HL-60 (cell line): ENCODE data around the gene AGMO.

ENCODE experiments used
- DNase-seq, 2 experiments: peaks; one replicate each; pipeline ENCODE4 v3.0.0-alpha.2; 2010 to 2020; ENCODE audit warnings: low read depth in 1 of 2, low spot score in 1 of 2
- H3K27ac ChIP-seq: fragments of 250-450 bp; sonication (Bioruptor Pico); replicated peaks from 2 replicates; pipeline ENCODE4 v1.5.1; 2020; ENCODE audit warnings: mild to moderate bottlenecking, moderate library complexity
- H3K27me3 ChIP-seq: fragments of 250-450 bp; sonication (Bioruptor Pico); 2 replicates; pipeline ENCODE4 v1.5.1; 2021; ENCODE audit warnings: mild to moderate bottlenecking, moderate library complexity; ENCODE audit not compliant: insufficient read depth, poor library complexity, severe bottlenecking
- H3K4me3 ChIP-seq: replicated peaks from 2 replicates; pipeline ENCODE4 v1.5.1; 2011; ENCODE audit warnings: mild to moderate bottlenecking, control low read depth, low read length; ENCODE audit not compliant: insufficient read depth
- GABPA ChIP-seq: IDR thresholded peaks from 2 replicates; pipeline ENCODE4 v1.6.1; 2012; ENCODE audit warnings: low read depth
- POLR2AphosphoS5 ChIP-seq: IDR thresholded peaks from 2 replicates; pipeline ENCODE4 v1.6.1; 2012; ENCODE audit warnings: low read depth
- SPI1 ChIP-seq: IDR thresholded peaks from 2 replicates; pipeline ENCODE4 v1.6.1; 2012; ENCODE audit warnings: low read depth, mild to moderate bottlenecking, borderline replicate concordance
- TF ChIP-seq, protein P1 (sequence below): IDR thresholded peaks from 2 replicates; pipeline ENCODE4 v1.6.1; 2012; ENCODE audit warnings: low read depth; ENCODE audit not compliant: insufficient replicate concordance
- TF ChIP-seq, protein P2 (sequence below): IDR thresholded peaks from one replicate; pipeline ENCODE4 v1.5.1; 2011; ENCODE audit warnings: low read length, control low read depth, inconsistent platforms; ENCODE audit not compliant: insufficient read depth

The AGMO gene

DNA sequence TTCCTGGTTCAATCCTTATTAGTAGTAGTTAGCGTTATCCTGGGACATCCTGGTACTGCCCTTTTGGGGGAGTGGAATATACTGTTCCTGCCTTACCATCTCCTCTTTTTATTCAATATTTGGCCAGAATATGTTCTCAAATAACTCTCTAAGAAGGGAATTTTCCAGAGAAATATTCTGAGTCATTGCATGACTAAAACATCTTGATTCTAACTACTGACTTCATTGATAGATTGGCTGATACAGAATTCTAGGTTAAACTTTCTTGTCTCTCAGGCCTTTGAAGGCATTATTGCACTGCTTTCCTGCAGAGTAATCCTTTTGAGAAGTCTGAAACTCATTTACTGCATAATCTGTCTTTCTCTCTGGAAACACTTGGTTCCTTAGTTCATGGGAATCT, 383.8 kb downstream of the AGMO start:
- no peak for DNase-seq
- H3K4me3 ChIP-seq = no peak overlapping the region

DNA sequence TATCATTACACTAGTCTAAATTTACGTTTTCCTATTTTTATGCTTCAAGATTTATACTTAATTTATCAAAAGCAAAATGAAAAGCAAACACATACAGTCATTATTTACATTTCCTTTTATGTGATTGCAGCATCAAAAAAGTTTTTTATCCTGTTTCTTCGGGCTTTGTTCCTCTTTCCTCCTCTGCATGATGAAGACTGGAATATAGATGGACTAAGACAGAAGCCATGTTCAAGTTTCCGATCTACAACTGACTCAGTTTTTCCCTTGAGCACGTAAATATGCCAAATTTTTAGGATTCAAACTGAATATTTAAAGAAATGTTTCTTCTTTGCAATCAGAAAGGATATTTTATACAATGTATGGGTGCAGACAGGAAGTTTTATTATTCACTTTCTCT, 385.7 kb downstream of the AGMO start:
- no peaks in the 10 kb centered on the region for H3K27me3 ChIP-seq
- no peak overlapping the region for H3K4me3 ChIP-seq
- no peak for DNase-seq
- no peak for TF ChIP-seq GABPA
- TF ChIP-seq, protein P1, sequence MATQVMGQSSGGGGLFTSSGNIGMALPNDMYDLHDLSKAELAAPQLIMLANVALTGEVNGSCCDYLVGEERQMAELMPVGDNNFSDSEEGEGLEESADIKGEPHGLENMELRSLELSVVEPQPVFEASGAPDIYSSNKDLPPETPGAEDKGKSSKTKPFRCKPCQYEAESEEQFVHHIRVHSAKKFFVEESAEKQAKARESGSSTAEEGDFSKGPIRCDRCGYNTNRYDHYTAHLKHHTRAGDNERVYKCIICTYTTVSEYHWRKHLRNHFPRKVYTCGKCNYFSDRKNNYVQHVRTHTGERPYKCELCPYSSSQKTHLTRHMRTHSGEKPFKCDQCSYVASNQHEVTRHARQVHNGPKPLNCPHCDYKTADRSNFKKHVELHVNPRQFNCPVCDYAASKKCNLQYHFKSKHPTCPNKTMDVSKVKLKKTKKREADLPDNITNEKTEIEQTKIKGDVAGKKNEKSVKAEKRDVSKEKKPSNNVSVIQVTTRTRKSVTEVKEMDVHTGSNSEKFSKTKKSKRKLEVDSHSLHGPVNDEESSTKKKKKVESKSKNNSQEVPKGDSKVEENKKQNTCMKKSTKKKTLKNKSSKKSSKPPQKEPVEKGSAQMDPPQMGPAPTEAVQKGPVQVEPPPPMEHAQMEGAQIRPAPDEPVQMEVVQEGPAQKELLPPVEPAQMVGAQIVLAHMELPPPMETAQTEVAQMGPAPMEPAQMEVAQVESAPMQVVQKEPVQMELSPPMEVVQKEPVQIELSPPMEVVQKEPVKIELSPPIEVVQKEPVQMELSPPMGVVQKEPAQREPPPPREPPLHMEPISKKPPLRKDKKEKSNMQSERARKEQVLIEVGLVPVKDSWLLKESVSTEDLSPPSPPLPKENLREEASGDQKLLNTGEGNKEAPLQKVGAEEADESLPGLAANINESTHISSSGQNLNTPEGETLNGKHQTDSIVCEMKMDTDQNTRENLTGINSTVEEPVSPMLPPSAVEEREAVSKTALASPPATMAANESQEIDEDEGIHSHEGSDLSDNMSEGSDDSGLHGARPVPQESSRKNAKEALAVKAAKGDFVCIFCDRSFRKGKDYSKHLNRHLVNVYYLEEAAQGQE = no peak
- TF ChIP-seq, protein P2, sequence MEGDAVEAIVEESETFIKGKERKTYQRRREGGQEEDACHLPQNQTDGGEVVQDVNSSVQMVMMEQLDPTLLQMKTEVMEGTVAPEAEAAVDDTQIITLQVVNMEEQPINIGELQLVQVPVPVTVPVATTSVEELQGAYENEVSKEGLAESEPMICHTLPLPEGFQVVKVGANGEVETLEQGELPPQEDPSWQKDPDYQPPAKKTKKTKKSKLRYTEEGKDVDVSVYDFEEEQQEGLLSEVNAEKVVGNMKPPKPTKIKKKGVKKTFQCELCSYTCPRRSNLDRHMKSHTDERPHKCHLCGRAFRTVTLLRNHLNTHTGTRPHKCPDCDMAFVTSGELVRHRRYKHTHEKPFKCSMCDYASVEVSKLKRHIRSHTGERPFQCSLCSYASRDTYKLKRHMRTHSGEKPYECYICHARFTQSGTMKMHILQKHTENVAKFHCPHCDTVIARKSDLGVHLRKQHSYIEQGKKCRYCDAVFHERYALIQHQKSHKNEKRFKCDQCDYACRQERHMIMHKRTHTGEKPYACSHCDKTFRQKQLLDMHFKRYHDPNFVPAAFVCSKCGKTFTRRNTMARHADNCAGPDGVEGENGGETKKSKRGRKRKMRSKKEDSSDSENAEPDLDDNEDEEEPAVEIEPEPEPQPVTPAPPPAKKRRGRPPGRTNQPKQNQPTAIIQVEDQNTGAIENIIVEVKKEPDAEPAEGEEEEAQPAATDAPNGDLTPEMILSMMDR = no peak
- TF ChIP-seq SPI1 = no peak
- TF ChIP-seq POLR2AphosphoS5 = no peak
- no peak overlapping the region for H3K27ac ChIP-seq

More for the DNA sequence above, 383.8 kb downstream of the AGMO start:
- TF ChIP-seq, protein P2 = no peak
- TF ChIP-seq, protein P1 = no peak
- TF ChIP-seq GABPA (no peak), POLR2AphosphoS5 (no peak), SPI1 (no peak)
- no peaks in the 10 kb centered on the region for H3K27me3 ChIP-seq
- no peak overlapping the region for H3K27ac ChIP-seq

DNA sequence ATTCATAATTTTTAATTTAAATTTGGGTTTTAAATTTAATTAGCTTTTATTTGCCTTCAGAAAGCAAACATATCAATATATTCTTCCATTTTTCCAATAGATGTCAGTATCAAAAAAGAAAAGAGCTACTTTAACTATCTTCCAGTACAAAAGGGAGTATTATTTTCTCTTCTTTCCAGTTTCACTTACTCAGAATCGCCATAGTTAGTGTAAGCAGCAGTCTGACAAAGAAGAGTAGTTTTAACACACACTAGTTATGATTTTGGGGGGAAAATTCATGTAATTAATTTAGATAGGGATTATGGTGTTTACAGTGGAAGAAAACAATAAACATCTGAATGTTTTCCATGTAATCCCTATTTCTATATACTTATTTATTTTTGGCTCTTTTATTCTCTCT, 386.7 kb downstream of the AGMO start:
- TF ChIP-seq GABPA = no peak
- TF ChIP-seq, protein P1 = no peak
- no peak for TF ChIP-seq POLR2AphosphoS5
- TF ChIP-seq SPI1 = no peak
- H3K27me3 ChIP-seq = no peaks in the 10 kb centered on the region
- no peak overlapping the region for H3K4me3 ChIP-seq
- DNase-seq = no peak
- no peak overlapping the region for H3K27ac ChIP-seq
